HepG2 (cell line): ENCODE data around the gene SIGLEC7. TPM values are rescaled to one million over a fixed set of nuclear protein-coding genes. Genes with fewer than 3 reads are reported as not detected.
A peak's percentile ranks its signal among the peaks of the same experiment; 100 is the strongest.

Experiments
- CCAR2 ChIP-seq: fragments of 200-400 bp; formaldehyde crosslinking; optimal IDR thresholded peaks from 2 replicates; pipeline ENCODE3; 2018; ENCODE audit warnings: low read depth, mild to moderate bottlenecking, low read length, moderate library complexity
- GTF2F1 ChIP-seq: fragments of 150-350 bp; IDR thresholded peaks from 2 replicates; pipeline ENCODE4 v1.6.1; 2014; ENCODE audit warnings: low read length
- KLF15 ChIP-seq: sonication (generic); formaldehyde crosslinking; IDR thresholded peaks from 2 replicates; pipeline ENCODE4 v1.8.1; 2023; ENCODE audit warnings: borderline replicate concordance, mild to moderate bottlenecking, inconsistent platforms, missing genetic modification reagents, mixed read lengths
- MAFF ChIP-seq: IDR thresholded peaks from 2 replicates; pipeline ENCODE4 v1.6.1; 2011; ENCODE audit warnings: low read depth, low read length, improper control_type of control experiment
- MBNL3 ChIP-seq: fragments of 250-450 bp; sonication (Bioruptor Pico); conservative IDR thresholded peaks from 2 replicates; pipeline ENCODE4 v1.8.0; 2022; ENCODE audit warnings: mild to moderate bottlenecking, inconsistent platforms
- PRPF4 ChIP-seq: fragments of 200-400 bp; formaldehyde crosslinking; IDR thresholded peaks from 2 replicates; pipeline ENCODE4 v1.6.1; 2016; ENCODE audit warnings: low read length, low read depth; ENCODE audit not compliant: poor library complexity, severe bottlenecking
- SMAD9 ChIP-seq: sonication (generic); formaldehyde crosslinking; IDR thresholded peaks from 2 replicates; pipeline ENCODE4 v1.5.1; 2020; ENCODE audit warnings: mild to moderate bottlenecking, missing genetic modification reagents
- SMARCE1 ChIP-seq: fragments of 450-650 bp; IDR thresholded peaks from 2 replicates; pipeline ENCODE4 v1.6.1; 2017; ENCODE audit warnings: borderline replicate concordance
- SNAI1 ChIP-seq: sonication (generic); formaldehyde crosslinking; IDR thresholded peaks from 2 replicates; pipeline ENCODE4 v1.5.0; 2020; ENCODE audit warnings: mild to moderate bottlenecking, missing genetic modification reagents, borderline replicate concordance
- ZNF260 ChIP-seq: sonication (generic); formaldehyde crosslinking; IDR thresholded peaks from 2 replicates; pipeline ENCODE4 v1.4.0; 2020; ENCODE audit warnings: missing genetic modification reagents, low read depth, mild to moderate bottlenecking, borderline replicate concordance
- ZNF282 ChIP-seq: fragments of 450-650 bp; IDR thresholded peaks from 2 replicates; pipeline ENCODE4 v1.6.1; 2018; ENCODE audit not compliant: partially characterized antibody
- ZNF660 ChIP-seq: sonication (generic); formaldehyde crosslinking; IDR thresholded peaks from 2 replicates; pipeline ENCODE4 v1.5.1; 2020; ENCODE audit warnings: mild to moderate bottlenecking, low read depth, missing genetic modification reagents, borderline replicate concordance
- ZNF674 ChIP-seq: sonication (generic); formaldehyde crosslinking; IDR thresholded peaks from 2 replicates; pipeline ENCODE4 v1.5.0; 2020; ENCODE audit warnings: low read depth, mild to moderate bottlenecking, missing genetic modification reagents
- ZSCAN31 ChIP-seq: sonication (generic); formaldehyde crosslinking; IDR thresholded peaks from 2 replicates; pipeline ENCODE4 v1.5.0; 2020; ENCODE audit warnings: low read depth, mild to moderate bottlenecking, missing genetic modification reagents
- polyA plus RNA-seq, 8 experiments: library from polyadenylated mRNA; depleted of rRNA in 3 of 8; stranded (reverse) in 7 of 8; unstranded in 1 of 8; fragments of >200 nt; fragmentation: Illumina TruSeq in 4 of 8; extraction: Trizol in 4 of 8; gene quantifications; 2 replicates each; pipeline versions ENCODE4 v1.2.1 to v1.2.3, GENCODE V29; 2011 to 2016; ENCODE audit warnings: low read depth in 4 of 8, missing spikeins in 1 of 8, mixed read lengths in 1 of 8; ENCODE audit not compliant: insufficient read depth in 1 of 8
- total RNA-seq, 5 experiments: library from RNA; depleted of rRNA; stranded (reverse); fragments of >200 nt; fragmentation: Illumina TruSeq; extraction: Trizol; gene quantifications; 2 replicates each; pipeline ENCODE4 v1.2.3, GENCODE V29; 2016; ENCODE audit warnings: low read depth in 1 of 5
- TF ChIP-seq, protein P1 (sequence below): sonication (generic); formaldehyde crosslinking; IDR thresholded peaks from 2 replicates; pipeline ENCODE4 v1.4.0; 2020; ENCODE audit warnings: mild to moderate bottlenecking, missing genetic modification reagents
- TF ChIP-seq, protein P2 (sequence below): sonication (generic); formaldehyde crosslinking; IDR thresholded peaks from 2 replicates; pipeline ENCODE4 v1.4.0; 2020; ENCODE audit warnings: missing genetic modification reagents; ENCODE audit errors: not compliant biosample characterization
- TF ChIP-seq, protein P3 (sequence below): sonication (generic); formaldehyde crosslinking; IDR thresholded peaks from 2 replicates; pipeline ENCODE4 v1.5.1; 2020; ENCODE audit warnings: mild to moderate bottlenecking, missing genetic modification reagents, borderline replicate concordance
- TF ChIP-seq, protein P4 (sequence below): sonication (generic); formaldehyde crosslinking; IDR thresholded peaks from 2 replicates; pipeline ENCODE4 v1.5.1; 2020; ENCODE audit warnings: mild to moderate bottlenecking, missing genetic modification reagents, moderate library complexity

The SIGLEC7 gene
- total and polyA plus RNA-seq, 2 of the 13 experiments (the other 11 are each of a cell fraction or from before 2014, with no cell fraction given) = not detected

DNA sequence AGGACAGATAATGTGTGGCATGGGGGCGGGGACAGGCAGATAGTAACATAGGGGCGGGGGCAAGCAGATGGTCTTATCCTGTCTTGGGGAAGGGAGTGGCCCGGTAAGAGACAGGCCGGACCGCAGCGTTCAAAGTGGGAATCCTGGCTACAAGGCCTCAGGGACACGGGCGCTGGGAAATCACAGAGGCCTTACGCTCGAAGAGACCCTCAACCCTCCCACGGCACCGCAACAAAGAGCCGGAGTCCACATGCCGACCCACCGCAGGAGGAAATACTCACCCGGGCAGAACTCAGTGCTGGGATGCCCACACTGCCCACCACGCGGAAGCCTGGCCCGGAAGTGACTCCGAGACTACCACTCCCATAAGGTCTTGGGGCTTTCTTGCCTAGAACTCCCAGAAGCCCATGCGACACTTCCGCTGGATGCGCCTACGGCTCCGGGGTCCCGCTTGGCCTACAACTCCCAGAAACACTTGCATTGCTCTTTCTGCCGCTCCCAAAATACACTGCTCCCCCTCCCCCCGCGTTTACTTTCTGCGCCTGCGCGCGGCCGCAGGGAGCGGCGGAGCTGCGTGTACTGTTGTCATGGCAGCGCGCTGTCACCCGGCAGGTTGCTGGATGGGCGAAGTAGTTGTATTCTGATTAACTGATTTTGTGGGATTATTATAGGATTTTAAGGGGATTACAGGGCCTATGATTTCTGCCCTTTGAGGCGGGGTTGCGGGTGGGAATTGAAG, 33.9 kb upstream of the SIGLEC7 start, which contains the start of gene CTU1 (continued):
- TF ChIP-seq, protein P1, sequence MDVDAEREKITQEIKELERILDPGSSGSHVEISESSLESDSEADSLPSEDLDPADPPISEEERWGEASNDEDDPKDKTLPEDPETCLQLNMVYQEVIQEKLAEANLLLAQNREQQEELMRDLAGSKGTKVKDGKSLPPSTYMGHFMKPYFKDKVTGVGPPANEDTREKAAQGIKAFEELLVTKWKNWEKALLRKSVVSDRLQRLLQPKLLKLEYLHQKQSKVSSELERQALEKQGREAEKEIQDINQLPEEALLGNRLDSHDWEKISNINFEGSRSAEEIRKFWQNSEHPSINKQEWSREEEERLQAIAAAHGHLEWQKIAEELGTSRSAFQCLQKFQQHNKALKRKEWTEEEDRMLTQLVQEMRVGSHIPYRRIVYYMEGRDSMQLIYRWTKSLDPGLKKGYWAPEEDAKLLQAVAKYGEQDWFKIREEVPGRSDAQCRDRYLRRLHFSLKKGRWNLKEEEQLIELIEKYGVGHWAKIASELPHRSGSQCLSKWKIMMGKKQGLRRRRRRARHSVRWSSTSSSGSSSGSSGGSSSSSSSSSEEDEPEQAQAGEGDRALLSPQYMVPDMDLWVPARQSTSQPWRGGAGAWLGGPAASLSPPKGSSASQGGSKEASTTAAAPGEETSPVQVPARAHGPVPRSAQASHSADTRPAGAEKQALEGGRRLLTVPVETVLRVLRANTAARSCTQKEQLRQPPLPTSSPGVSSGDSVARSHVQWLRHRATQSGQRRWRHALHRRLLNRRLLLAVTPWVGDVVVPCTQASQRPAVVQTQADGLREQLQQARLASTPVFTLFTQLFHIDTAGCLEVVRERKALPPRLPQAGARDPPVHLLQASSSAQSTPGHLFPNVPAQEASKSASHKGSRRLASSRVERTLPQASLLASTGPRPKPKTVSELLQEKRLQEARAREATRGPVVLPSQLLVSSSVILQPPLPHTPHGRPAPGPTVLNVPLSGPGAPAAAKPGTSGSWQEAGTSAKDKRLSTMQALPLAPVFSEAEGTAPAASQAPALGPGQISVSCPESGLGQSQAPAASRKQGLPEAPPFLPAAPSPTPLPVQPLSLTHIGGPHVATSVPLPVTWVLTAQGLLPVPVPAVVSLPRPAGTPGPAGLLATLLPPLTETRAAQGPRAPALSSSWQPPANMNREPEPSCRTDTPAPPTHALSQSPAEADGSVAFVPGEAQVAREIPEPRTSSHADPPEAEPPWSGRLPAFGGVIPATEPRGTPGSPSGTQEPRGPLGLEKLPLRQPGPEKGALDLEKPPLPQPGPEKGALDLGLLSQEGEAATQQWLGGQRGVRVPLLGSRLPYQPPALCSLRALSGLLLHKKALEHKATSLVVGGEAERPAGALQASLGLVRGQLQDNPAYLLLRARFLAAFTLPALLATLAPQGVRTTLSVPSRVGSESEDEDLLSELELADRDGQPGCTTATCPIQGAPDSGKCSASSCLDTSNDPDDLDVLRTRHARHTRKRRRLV (CRISPR knock-in tag) = no peak; the same call in 1 of the 2 replicates
- TF ChIP-seq SNAI1 (CRISPR knock-in tag) = no peak
- TF ChIP-seq ZNF674 = no peak
- TF ChIP-seq SMAD9 (CRISPR knock-in tag) = no peak
- no peak for TF ChIP-seq ZNF660 (CRISPR knock-in tag)
- TF ChIP-seq, protein P2, sequence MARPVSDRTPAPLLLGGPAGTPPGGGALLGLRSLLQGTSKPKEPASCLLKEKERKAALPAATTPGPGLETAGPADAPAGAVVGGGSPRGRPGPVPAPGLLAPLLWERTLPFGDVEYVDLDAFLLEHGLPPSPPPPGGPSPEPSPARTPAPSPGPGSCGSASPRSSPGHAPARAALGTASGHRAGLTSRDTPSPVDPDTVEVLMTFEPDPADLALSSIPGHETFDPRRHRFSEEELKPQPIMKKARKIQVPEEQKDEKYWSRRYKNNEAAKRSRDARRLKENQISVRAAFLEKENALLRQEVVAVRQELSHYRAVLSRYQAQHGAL = no peak
- TF ChIP-seq MBNL3 (CRISPR knock-in tag) = no peak
- TF ChIP-seq PRPF4 = no peak
- TF ChIP-seq CCAR2 = no peak
- TF ChIP-seq GTF2F1 = no peak
- no peak for TF ChIP-seq ZNF260 (CRISPR knock-in tag)
- no peak for TF ChIP-seq ZNF282
- TF ChIP-seq, protein P3, sequence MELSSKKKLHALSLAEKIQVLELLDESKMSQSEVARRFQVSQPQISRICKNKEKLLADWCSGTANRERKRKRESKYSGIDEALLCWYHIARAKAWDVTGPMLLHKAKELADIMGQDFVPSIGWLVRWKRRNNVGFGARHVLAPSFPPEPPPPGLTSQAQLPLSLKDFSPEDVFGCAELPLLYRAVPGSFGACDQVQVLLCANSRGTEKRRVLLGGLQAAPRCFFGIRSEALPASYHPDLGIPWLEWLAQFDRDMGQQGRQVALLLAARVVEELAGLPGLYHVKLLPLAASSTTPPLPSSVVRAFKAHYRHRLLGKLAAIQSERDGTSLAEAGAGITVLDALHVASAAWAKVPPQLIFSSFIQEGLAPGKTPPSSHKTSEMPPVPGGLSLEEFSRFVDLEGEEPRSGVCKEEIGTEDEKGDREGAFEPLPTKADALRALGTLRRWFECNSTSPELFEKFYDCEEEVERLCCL (CRISPR knock-in tag) = no peak
- TF ChIP-seq ZSCAN31 (CRISPR knock-in tag) = peak; percentile 45; the same call in 1 of the 2 replicates
- TF ChIP-seq MAFF = peak; percentile 15; the same call in 1 of the 2 replicates
- no peak for TF ChIP-seq SMARCE1
- TF ChIP-seq, protein P4, sequence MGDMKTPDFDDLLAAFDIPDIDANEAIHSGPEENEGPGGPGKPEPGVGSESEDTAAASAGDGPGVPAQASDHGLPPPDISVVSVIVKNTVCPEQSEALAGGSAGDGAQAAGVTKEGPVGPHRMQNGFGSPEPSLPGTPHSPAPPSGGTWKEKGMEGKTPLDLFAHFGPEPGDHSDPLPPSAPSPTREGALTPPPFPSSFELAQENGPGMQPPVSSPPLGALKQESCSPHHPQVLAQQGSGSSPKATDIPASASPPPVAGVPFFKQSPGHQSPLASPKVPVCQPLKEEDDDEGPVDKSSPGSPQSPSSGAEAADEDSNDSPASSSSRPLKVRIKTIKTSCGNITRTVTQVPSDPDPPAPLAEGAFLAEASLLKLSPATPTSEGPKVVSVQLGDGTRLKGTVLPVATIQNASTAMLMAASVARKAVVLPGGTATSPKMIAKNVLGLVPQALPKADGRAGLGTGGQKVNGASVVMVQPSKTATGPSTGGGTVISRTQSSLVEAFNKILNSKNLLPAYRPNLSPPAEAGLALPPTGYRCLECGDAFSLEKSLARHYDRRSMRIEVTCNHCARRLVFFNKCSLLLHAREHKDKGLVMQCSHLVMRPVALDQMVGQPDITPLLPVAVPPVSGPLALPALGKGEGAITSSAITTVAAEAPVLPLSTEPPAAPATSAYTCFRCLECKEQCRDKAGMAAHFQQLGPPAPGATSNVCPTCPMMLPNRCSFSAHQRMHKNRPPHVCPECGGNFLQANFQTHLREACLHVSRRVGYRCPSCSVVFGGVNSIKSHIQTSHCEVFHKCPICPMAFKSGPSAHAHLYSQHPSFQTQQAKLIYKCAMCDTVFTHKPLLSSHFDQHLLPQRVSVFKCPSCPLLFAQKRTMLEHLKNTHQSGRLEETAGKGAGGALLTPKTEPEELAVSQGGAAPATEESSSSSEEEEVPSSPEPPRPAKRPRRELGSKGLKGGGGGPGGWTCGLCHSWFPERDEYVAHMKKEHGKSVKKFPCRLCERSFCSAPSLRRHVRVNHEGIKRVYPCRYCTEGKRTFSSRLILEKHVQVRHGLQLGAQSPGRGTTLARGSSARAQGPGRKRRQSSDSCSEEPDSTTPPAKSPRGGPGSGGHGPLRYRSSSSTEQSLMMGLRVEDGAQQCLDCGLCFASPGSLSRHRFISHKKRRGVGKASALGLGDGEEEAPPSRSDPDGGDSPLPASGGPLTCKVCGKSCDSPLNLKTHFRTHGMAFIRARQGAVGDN = peak; percentile 58
- TF ChIP-seq KLF15 = no peak
